Measurements from ENCODE around the gene TAX1BP1.

The TAX1BP1 gene

DNA sequence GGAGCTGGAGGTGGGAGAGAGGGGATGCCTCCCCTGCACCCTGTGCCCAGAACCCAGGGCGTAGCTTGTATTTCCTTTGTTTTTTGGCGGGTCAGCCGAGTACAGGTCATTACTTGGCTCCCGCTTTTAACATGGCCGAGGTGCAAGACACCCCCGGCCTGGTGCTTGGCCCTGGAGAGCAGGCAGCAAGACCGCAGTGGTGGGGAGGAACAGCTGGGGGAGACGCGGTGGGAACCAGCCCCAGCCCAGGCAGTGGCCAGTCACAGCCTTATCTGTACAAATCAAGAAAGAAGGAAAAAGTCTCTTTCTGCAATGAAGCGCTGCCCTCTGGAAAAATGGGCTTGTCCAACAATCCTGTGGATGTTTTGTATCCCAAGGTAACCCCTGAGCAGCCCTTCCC lies 99.1 kb downstream of the TAX1BP1 start:
- POLR2A ChIA-PET = no interaction called here
- no peak for TF ChIP-seq SUZ12 (IDR thresholded peaks at IDR 0.05)
- no peak for TF ChIP-seq TARDBP (IDR thresholded peaks at IDR 0.05)
- no peak for TF ChIP-seq SP1 (IDR thresholded peaks at IDR 0.05)
- no peak for TF ChIP-seq FOXM1 (IDR thresholded peaks at IDR 0.05; ENCODE audit: borderline replicate concordance)
- TF ChIP-seq LEF1 (IDR thresholded peaks at IDR 0.05; ENCODE audit: borderline replicate concordance) = no peak
- no peak for TF ChIP-seq HDGF (IDR thresholded peaks at IDR 0.05; ENCODE audit: borderline replicate concordance)
- no peak for TF ChIP-seq FOXA1 (IDR thresholded peaks at IDR 0.05)
- TF ChIP-seq NFRKB (IDR thresholded peaks at IDR 0.05) = no peak
- no peak for TF ChIP-seq FOXK2 (IDR thresholded peaks at IDR 0.05)
- no peak for TF ChIP-seq BHLHE40 (IDR thresholded peaks at IDR 0.05; ENCODE audit: borderline replicate concordance)
- DNase-seq (ENCODE audit: extremely low spot score) = no peak
- CTCF ChIA-PET = no interaction called here

DNA sequence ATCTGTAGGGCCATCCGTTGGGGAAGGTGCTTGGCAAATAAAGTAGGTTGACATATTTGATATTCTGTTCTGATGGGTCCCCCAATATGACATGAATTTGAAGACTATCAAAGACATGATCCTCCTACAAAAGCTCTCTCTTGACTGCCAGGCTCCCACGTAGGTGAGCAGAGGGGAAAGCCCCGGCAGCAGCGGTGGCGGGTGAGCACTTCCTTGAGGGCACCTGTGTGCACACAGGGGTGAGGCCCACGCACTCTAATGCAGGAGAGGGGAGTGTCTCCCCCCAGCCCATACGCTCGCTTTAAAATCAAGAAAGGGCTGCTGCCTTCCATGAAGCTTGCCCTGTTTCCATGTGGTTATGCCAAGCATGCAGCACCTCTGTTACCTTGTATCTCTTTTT lies 100.4 kb downstream of the TAX1BP1 start:
- TF ChIP-seq NFRKB (IDR thresholded peaks at IDR 0.05) (no peak), ARNT (IDR thresholded peaks at IDR 0.05) (no peak), BHLHE40 (IDR thresholded peaks at IDR 0.05; ENCODE audit: borderline replicate concordance) (no peak), TARDBP (IDR thresholded peaks at IDR 0.05) (no peak), ELF4 (IDR thresholded peaks at IDR 0.05) (no peak), SP1 (IDR thresholded peaks at IDR 0.05) (no peak), FOXM1 (IDR thresholded peaks at IDR 0.05; ENCODE audit: borderline replicate concordance) (no peak), HDGF (IDR thresholded peaks at IDR 0.05; ENCODE audit: borderline replicate concordance) (no peak), FOXK2 (IDR thresholded peaks at IDR 0.05) (no peak), ZNF384 (IDR thresholded peaks at IDR 0.05) (no peak), SUZ12 (IDR thresholded peaks at IDR 0.05) (no peak), L3MBTL2 (conservative IDR thresholded peaks at IDR 0.05) (no peak), FOXA1 (IDR thresholded peaks at IDR 0.05) (no peak), CTBP1 (IDR thresholded peaks at IDR 0.05; ENCODE audit: borderline replicate concordance) (no peak), LEF1 (IDR thresholded peaks at IDR 0.05; ENCODE audit: borderline replicate concordance) (no peak)
- TF ChIP-seq, protein P1, sequence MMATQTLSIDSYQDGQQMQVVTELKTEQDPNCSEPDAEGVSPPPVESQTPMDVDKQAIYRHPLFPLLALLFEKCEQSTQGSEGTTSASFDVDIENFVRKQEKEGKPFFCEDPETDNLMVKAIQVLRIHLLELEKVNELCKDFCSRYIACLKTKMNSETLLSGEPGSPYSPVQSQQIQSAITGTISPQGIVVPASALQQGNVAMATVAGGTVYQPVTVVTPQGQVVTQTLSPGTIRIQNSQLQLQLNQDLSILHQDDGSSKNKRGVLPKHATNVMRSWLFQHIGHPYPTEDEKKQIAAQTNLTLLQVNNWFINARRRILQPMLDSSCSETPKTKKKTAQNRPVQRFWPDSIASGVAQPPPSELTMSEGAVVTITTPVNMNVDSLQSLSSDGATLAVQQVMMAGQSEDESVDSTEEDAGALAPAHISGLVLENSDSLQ (IDR thresholded peaks at IDR 0.05) = no peak
- ChIA-PET POLR2A (no interaction called here), CTCF (no interaction called here)
- DNase-seq (ENCODE audit: extremely low spot score) = no peak

DNA sequence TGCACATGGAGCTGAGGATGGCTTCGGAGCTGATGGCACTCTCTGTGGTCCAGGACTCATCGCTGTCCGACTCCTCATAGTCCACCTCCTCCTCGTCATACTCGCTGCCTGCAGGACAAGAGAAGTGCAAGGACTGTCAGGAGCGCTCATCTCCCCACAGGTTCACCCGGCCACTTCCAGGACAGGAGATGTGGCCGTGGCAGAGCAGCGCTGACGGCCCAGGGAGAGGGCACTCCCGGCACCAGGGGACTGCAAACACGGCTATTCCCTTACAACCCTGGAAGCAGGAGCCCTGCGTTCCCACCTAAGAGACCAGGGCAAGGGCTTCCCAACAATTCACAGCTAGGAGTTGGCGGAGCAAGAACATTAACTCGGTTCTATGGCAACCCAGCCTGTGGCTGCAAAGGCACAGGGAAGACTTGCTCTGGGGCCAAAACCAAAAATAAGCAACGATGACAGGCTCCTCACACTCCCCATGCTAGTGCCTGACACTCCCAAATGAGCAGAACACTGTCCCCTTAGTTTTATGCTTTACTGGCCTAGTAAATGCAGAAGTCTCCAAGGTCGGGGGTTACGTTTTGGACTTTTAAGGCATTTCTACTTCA lies 100.9 kb downstream of the TAX1BP1 start:
- ChIA-PET CTCF (no interaction called here), POLR2A (no interaction called here)
- DNase-seq (ENCODE audit: extremely low spot score) = no peak
- TF ChIP-seq HDGF (IDR thresholded peaks at IDR 0.05; ENCODE audit: borderline replicate concordance) = no peak
- TF ChIP-seq ELF4 (IDR thresholded peaks at IDR 0.05) = no peak
- no peak for TF ChIP-seq SUZ12 (IDR thresholded peaks at IDR 0.05)
- TF ChIP-seq FOXA1 (IDR thresholded peaks at IDR 0.05) = no peak
- TF ChIP-seq ZNF384 (IDR thresholded peaks at IDR 0.05) = no peak
- TF ChIP-seq L3MBTL2 (conservative IDR thresholded peaks at IDR 0.05) = no peak
- TF ChIP-seq FOXK2 (IDR thresholded peaks at IDR 0.05) = no peak
- no peak for TF ChIP-seq FOXM1 (IDR thresholded peaks at IDR 0.05; ENCODE audit: borderline replicate concordance)
- TF ChIP-seq LEF1 (IDR thresholded peaks at IDR 0.05; ENCODE audit: borderline replicate concordance) = no peak
- TF ChIP-seq, protein P1 (IDR thresholded peaks at IDR 0.05) = no peak
- TF ChIP-seq ARNT (IDR thresholded peaks at IDR 0.05) = no peak
- no peak for TF ChIP-seq BHLHE40 (IDR thresholded peaks at IDR 0.05; ENCODE audit: borderline replicate concordance)
- no peak for TF ChIP-seq CTBP1 (IDR thresholded peaks at IDR 0.05; ENCODE audit: borderline replicate concordance)
- TF ChIP-seq NFRKB (IDR thresholded peaks at IDR 0.05) = no peak
- TF ChIP-seq SP1 (IDR thresholded peaks at IDR 0.05) = no peak
- TF ChIP-seq TARDBP (IDR thresholded peaks at IDR 0.05) = no peak

DNA sequence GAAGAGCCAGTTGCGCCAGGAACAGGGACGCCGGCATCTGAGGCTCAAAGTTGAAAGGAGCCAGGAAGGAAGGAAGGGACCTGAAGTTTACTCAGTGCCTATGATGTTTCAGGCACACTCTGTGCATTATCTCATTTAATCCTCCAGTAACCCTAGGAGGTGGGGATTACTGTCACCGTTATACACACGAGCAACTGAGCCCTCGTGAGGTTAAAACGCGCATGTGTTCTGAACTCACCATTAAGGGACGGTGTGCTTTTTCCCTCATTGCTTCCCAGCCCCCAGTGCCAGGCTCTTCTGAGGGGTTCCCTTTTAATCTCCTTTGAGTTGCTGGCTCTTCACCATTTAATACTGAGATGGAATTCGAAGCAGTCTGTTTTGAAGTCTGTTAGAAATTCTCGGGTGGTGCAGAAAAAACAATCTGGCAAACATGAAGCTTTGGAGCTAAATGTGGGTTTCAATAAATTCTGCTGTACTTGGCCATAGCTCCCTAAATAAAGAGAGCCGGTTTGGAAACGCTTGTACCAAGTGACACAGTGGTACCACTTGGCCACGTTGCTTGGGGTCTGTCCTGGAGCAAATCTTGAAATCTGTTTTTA lies 102.2 kb downstream of the TAX1BP1 start:
- no peak for DNase-seq (ENCODE audit: extremely low spot score)
- CTCF ChIA-PET = interaction anchor here (0.6 to 0.7 kb wide), 2 partner anchors 74 to 1011 kb away, joined by 3 read pairs; no protein-coding TSS in a partner anchor
- POLR2A ChIA-PET = no interaction called here
- TF ChIP-seq FOXK2 (IDR thresholded peaks at IDR 0.05) = no peak

DNA sequence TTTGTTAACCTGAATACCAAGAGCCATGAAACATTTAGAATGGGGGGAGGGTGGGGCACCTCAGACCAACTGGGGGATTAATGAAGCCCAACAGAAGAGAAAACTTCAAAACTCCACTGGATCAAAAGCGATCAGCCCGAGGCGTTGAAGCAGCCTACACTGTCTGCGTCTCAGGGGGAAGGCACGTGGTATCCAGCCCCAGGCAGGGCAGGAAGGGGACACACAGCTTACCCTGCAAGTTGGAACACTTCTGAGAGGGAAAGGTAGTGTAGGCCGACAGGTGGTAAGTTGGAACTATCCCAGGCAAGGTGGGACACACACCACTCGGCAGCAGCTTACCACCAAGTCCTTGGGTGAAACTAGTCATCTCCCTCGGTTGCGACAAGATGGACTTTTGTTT lies 102.9 kb downstream of the TAX1BP1 start:
- POLR2A ChIA-PET = no interaction called here

More for the DNA sequence above, 102.9 kb downstream of the TAX1BP1 start:
- no peak for TF ChIP-seq ELF4 (IDR thresholded peaks at IDR 0.05)
- TF ChIP-seq BHLHE40 (IDR thresholded peaks at IDR 0.05; ENCODE audit: borderline replicate concordance) = no peak
- no peak for TF ChIP-seq FOXM1 (IDR thresholded peaks at IDR 0.05; ENCODE audit: borderline replicate concordance)
- no peak for TF ChIP-seq CTBP1 (IDR thresholded peaks at IDR 0.05; ENCODE audit: borderline replicate concordance)
- TF ChIP-seq, protein P1 (IDR thresholded peaks at IDR 0.05) = no peak
- no peak for TF ChIP-seq ARNT (IDR thresholded peaks at IDR 0.05)
- DNase-seq (ENCODE audit: extremely low spot score) = no peak
- CTCF ChIA-PET = interaction anchor here (0.6 to 0.7 kb wide), 2 partner anchors 73 to 1010 kb away, joined by 3 read pairs; no protein-coding TSS in a partner anchor
